M059J (cell line): ENCODE data around the gene CNTFR. TPM values are rescaled to one million over a fixed set of nuclear protein-coding genes. Genes with fewer than 3 reads are reported as not detected.

Experiments
- DNase-seq: peaks from one replicate; pipeline ENCODE4 v3.0.0-alpha.2; 2012; ENCODE audit warnings: low read depth
- total RNA-seq: library from RNA; depleted of rRNA; stranded (reverse); fragments of >200 nt; shearing (Covaris generic); gene quantifications from 2 replicates; pipeline ENCODE4 v1.2.3, GENCODE V29; 2014; rRNA removed

CNTFR gene
- total RNA-seq, 1 experiment from 2014 or later: 0.05 TPM

DNA sequence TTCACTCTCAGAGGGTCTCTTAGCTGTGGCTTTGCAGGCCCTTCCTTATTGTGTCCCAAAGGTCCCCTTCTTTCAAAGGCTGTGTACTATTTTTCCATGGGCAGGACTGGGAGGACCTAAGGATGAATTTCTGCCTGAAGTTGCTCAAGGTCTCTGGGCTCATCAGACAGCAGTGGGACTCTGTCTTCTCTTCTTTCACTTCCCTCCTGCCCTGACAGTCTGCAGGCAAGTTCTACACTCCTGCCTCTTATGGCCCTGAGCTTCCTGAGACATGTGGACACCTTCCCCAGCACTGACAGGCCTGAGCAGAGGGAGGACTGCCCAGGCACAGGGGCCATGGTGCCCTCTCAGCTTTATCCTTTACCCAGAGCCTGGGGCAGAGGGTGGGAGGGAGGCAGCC is 81.6 kb downstream of the CNTFR start:
- DNase-seq: no peak

- DNase-seq: no peak
Measured at GRCh38 chr9:34507556-34507955, 82.0 kb downstream of the CNTFR start.

GRCh38 chr9:34506623-34507022 is 82.9 kb downstream of the CNTFR start:
- no peak for DNase-seq

- DNase-seq: no peak
Measured at GRCh38 chr9:34505370-34506120, 84.0 kb downstream of the CNTFR start.

DNA sequence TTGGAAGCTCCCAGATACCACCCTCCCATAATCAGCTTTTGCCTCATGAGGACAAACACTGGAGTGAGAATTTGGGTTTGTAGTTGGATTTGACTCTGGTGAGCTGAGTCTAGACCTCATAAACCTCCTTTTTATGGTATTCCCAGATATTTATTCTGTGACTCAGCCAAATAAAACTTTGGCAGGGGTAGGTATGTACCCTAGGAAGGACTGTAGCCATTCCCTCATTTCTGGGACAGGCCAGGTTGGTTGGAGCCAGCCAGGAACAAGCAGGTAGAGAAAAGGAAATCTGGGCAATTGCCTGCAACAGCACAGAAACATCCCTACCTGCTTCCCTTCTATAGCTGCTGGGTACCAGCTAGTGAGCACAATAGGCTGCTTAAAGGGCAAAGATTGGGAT is 86.1 kb downstream of the CNTFR start:
- peak; percentile 23 for DNase-seq

DNA sequence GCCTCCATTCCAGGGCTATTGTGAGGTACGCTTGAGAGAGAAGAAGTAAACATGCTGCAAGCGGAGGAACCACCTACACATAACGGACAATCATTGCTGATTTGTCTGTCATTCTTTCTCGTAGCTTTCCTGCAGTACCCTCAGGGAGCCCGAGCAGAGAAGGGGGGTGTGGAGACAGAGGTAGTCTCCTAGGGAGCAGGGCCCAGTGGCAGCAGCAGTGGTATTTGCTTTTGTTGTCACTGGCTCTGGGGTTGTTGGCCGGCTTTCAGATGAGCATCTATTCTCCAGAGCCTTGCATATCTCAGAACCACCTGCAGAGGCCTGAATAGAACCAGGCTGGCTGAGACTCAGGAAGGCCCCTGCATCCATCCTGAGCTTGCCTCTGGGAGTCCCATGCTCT is 86.6 kb downstream of the CNTFR start:
- DNase-seq: no peak

GRCh38 chr9:34502471-34502870 is 87.1 kb downstream of the CNTFR start:
- no peak for DNase-seq

DNA sequence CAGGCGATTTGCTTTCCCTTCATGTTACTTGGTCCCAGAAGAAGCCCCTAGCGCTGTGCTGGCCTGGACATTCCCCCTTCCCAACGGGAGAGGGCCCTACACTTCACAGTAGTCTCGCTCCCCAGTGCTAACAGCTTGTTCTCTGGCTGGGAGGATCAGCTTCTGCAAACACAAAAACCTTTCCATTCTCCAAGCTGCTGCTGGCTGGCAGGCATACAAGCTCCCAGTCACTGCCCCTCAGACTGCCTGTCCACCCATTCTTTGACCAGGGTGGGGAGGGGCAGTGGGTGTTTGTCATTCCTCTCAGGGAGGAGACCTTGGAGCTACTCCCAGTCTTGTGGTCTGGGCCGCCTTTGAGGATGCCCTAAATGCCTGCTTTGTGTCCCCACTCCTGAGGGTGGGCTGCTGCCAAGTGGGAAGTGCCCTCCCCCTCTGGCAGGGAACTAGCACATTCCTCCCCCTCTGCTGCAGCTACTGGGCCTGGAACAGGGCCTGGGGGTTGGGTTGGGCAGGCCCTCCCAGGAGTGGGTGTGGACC is 87.6 kb downstream of the CNTFR start:
- DNase-seq: peak; percentile 74

Other genes with a start within 250 kb of the CNTFR start
- 1.5 and 3.6 TPM in 2 replicates for gene MYORG, start 212.8 kb downstream of the CNTFR start, total RNA-seq
- 14.6 and 31.1 TPM in 2 replicates for gene FAM219A, start 131.2 kb downstream of the CNTFR start, total RNA-seq
- gene DNAI1, start 130.9 kb downstream of the CNTFR start, total RNA-seq: not detected in 2 replicates
- gene ENHO, start 66.7 kb downstream of the CNTFR start, total RNA-seq: 0.71 and 2.0 TPM in 2 replicates
- 16.7 and 23.3 TPM in 2 replicates for gene RPP25L, start 22.4 kb upstream of the CNTFR start, total RNA-seq
- 159 and 180 TPM in 2 replicates for gene DCTN3, start 30.8 kb upstream of the CNTFR start, total RNA-seq
- gene ARID3C, start 39.3 kb upstream of the CNTFR start, total RNA-seq: not detected in 2 replicates
- gene SIGMAR1, start 48.1 kb upstream of the CNTFR start, total RNA-seq: 108 and 115 TPM in 2 replicates
- gene GALT, start 57.0 kb upstream of the CNTFR start, total RNA-seq: 13.4 and 20.9 TPM in 2 replicates
- gene IL11RA, start 62.5 kb upstream of the CNTFR start, total RNA-seq: 13.8 and 16.5 TPM in 2 replicates
- gene CCL27, start 72.9 kb upstream of the CNTFR start, total RNA-seq: not detected in 2 replicates
- not detected in 2 replicates for gene CCL19, start 101.6 kb upstream of the CNTFR start, total RNA-seq
- gene CCL21, start 120.4 kb upstream of the CNTFR start, total RNA-seq: not detected in 2 replicates